K562 (cell line): ENCODE results near the gene KCND3. TPM values are rescaled to one million over a fixed set of nuclear protein-coding genes. Genes with fewer than 3 reads are reported as not detected.

Source experiments
- ATF6 ChIP-seq: sonication (generic); formaldehyde crosslinking; IDR thresholded peaks from 2 replicates; pipeline ENCODE4 v1.4.0; 2020; ENCODE audit warnings: mild to moderate bottlenecking, missing genetic modification reagents
- DNMT1 ChIP-seq: fragments of 450-650 bp; IDR thresholded peaks from 2 replicates; pipeline ENCODE4 v1.6.1; 2016; ENCODE audit warnings: antibody characterized with exemption, mild to moderate bottlenecking
- E2F5 ChIP-seq: sonication (generic); formaldehyde crosslinking; IDR thresholded peaks from 2 replicates; pipeline ENCODE4 v1.8.0; 2022; ENCODE audit warnings: mild to moderate bottlenecking, missing genetic modification reagents
- ESRRA ChIP-seq: fragments of 450-650 bp; IDR thresholded peaks from 2 replicates; pipeline ENCODE4 v1.6.1; 2014; ENCODE audit warnings: low read depth, mild to moderate bottlenecking, moderate library complexity, borderline replicate concordance
- HDGF ChIP-seq: fragments of 450-650 bp; IDR thresholded peaks from 2 replicates; pipeline ENCODE4 v1.6.1; 2016
- HNRNPLL ChIP-seq: fragments of 200-400 bp; formaldehyde crosslinking; IDR thresholded peaks from 2 replicates; pipeline ENCODE4 v1.6.1; 2017; ENCODE audit warnings: low read length, low read depth, mild to moderate bottlenecking; ENCODE audit not compliant: poor library complexity, severe bottlenecking
- JUN ChIP-seq, 2 experiments: sonication (generic) in 1 of 2; formaldehyde crosslinking in 1 of 2; IDR thresholded peaks; 2 replicates each; pipeline versions ENCODE4 v1.6.1 to v1.8.0; 2012 to 2022; ENCODE audit warnings: borderline replicate concordance in 2 of 2, mild to moderate bottlenecking in 2 of 2, improper control_type of control experiment in 1 of 2, low read depth in 1 of 2, low read length in 1 of 2, missing genetic modification reagents in 1 of 2
- KAT8 ChIP-seq: fragments of 450-650 bp; IDR thresholded peaks from 2 replicates; pipeline ENCODE4 v1.6.1; 2016; ENCODE audit warnings: low read depth, mild to moderate bottlenecking
- KLF1 ChIP-seq: fragments of 450-650 bp; IDR thresholded peaks from 2 replicates; pipeline ENCODE4 v1.6.1; 2016; ENCODE audit warnings: missing genetic modification characterization, missing compliant biosample characterization
- MYBL2 ChIP-seq, 2 experiments: fragments of 450-650 bp in 1 of 2; sonication (generic) in 1 of 2; formaldehyde crosslinking in 1 of 2; IDR thresholded peaks; 2 replicates each; pipeline versions ENCODE4 v1.6.1 to v1.8.1; 2017 to 2022; ENCODE audit warnings: borderline replicate concordance in 1 of 2, inconsistent platforms in 1 of 2, low read depth in 1 of 2, mild to moderate bottlenecking in 1 of 2, missing genetic modification reagents in 1 of 2, moderate library complexity in 1 of 2
- NFYB ChIP-seq: IDR thresholded peaks from 2 replicates; pipeline ENCODE4 v1.6.1; 2011; ENCODE audit warnings: mild to moderate bottlenecking, moderate library complexity; ENCODE audit not compliant: insufficient read length; ENCODE audit errors: extremely low read depth
- NONO ChIP-seq, 2 experiments: fragments of 200-400 bp in 1 of 2; fragments of 450-650 bp in 1 of 2; formaldehyde crosslinking in 1 of 2; IDR thresholded peaks; 2 replicates each; pipeline ENCODE4 v1.6.1; 2017; ENCODE audit warnings: low read depth in 2 of 2, mild to moderate bottlenecking in 2 of 2, moderate library complexity in 2 of 2, low read length in 1 of 2
- NR2C1 ChIP-seq, 2 experiments: fragments of 450-650 bp; IDR thresholded peaks; 2 replicates each; pipeline ENCODE4 v1.6.1; 2017; ENCODE audit warnings: mild to moderate bottlenecking in 2 of 2, antibody characterized with exemption in 1 of 2, inconsistent platforms in 1 of 2, missing compliant biosample characterization in 1 of 2, missing genetic modification characterization in 1 of 2
- ZNF561 ChIP-seq: fragments of 450-650 bp; formaldehyde crosslinking; conservative IDR thresholded peaks from 2 replicates; pipeline ENCODE4 v1.4.0; 2020; ENCODE audit warnings: mild to moderate bottlenecking, moderate library complexity
- ZNF644 ChIP-seq: fragments of 200-800 bp; sonication (Bioruptor generic); IDR thresholded peaks from 2 replicates; pipeline ENCODE4 v1.6.1; 2016; ENCODE audit warnings: low read depth, missing genetic modification characterization, missing compliant biosample characterization
- polyA plus RNA-seq, 8 experiments: library from polyadenylated mRNA; depleted of rRNA in 4 of 8; stranded (reverse) in 5 of 8; unstranded in 3 of 8; fragments of >200 nt; fragmentation: Nextera tagmentation in 2 of 8; fragmentation: Illumina TruSeq in 1 of 8; extraction: Ambion mirVana in 2 of 8; extraction: Trizol in 1 of 8; gene quantifications; 2 replicates each; pipeline versions ENCODE4 v1.2.1 to v1.2.3, GENCODE V29; 2011 to 2014; ENCODE audit warnings: inconsistent platforms in 1 of 8, missing spikeins in 1 of 8
- total RNA-seq, 7 experiments: library from RNA; depleted of rRNA in 6 of 7; stranded (reverse); fragments of >200 nt in 6 of 7; fragmentation: Illumina TruSeq in 2 of 7; extraction: Trizol in 2 of 7; gene quantifications; 2 replicates each; pipeline versions ENCODE4 v1.2.1 to v1.2.3, GENCODE V29; 2011 to 2021; ENCODE audit warnings: low replicate concordance in 1 of 7
- TF ChIP-seq, protein P1 (sequence below): fragments of 450-650 bp; IDR thresholded peaks from 2 replicates; pipeline ENCODE4 v1.7.0; 2016; ENCODE audit warnings: borderline replicate concordance
- TF ChIP-seq, protein P2 (sequence below): sonication (generic); formaldehyde crosslinking; IDR thresholded peaks from 2 replicates; pipeline ENCODE4 v1.8.0; 2022; ENCODE audit warnings: missing genetic modification reagents, mild to moderate bottlenecking, borderline replicate concordance
- TF ChIP-seq, protein P3 (sequence below): fragments of 450-650 bp; formaldehyde crosslinking; IDR thresholded peaks from 2 replicates; pipeline ENCODE4 v1.4.0; 2022; ENCODE audit warnings: missing genetic modification characterization

KCND3 gene
- total and polyA plus RNA-seq, 9 of the 15 experiments (the other 6 are each of a cell fraction or from before 2014, with no cell fraction given), result not detected

- TF ChIP-seq, protein P1, sequence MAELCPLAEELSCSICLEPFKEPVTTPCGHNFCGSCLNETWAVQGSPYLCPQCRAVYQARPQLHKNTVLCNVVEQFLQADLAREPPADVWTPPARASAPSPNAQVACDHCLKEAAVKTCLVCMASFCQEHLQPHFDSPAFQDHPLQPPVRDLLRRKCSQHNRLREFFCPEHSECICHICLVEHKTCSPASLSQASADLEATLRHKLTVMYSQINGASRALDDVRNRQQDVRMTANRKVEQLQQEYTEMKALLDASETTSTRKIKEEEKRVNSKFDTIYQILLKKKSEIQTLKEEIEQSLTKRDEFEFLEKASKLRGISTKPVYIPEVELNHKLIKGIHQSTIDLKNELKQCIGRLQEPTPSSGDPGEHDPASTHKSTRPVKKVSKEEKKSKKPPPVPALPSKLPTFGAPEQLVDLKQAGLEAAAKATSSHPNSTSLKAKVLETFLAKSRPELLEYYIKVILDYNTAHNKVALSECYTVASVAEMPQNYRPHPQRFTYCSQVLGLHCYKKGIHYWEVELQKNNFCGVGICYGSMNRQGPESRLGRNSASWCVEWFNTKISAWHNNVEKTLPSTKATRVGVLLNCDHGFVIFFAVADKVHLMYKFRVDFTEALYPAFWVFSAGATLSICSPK, result no peak
- TF ChIP-seq ATF6 (CRISPR knock-in tag) (peak; percentile 94), ESRRA (0 out of 2 replicates have a peak, but pooled peaks have one; percentile 1), HNRNPLL (peak; percentile 94), DNMT1 (no peak), KAT8 (no peak), NONO (IDR thresholded peaks at IDR 0.05; ENCODE audit: low read depth in 2 of 2, low read length in 1 of 2) (no peak), ZNF561 (CRISPR knock-in tag) (no peak), HDGF (no peak), KLF1 (tag) (no peak), JUN (IDR thresholded peaks at IDR 0.05; ENCODE audit: borderline replicate concordance, low read depth, low read length) (no peak), JUN (CRISPR knock-in tag; IDR thresholded peaks at IDR 0.05; ENCODE audit: borderline replicate concordance) (0 out of 2 replicates have a peak, but pooled peaks have one; percentile 35), MYBL2 (IDR thresholded peaks at IDR 0.05; ENCODE audit: low read depth) (no peak), MYBL2 (CRISPR knock-in tag; IDR thresholded peaks at IDR 0.05; ENCODE audit: borderline replicate concordance) (no peak; the same call in 1 of the 2 replicates), E2F5 (CRISPR knock-in tag) (peak; percentile 98), NR2C1 (IDR thresholded peaks at IDR 0.05) (no peak), NR2C1 (tag; IDR thresholded peaks at IDR 0.05) (no peak), ZNF644 (tag) (no peak), NFYB (peak; percentile 92)
- TF ChIP-seq, protein P2, sequence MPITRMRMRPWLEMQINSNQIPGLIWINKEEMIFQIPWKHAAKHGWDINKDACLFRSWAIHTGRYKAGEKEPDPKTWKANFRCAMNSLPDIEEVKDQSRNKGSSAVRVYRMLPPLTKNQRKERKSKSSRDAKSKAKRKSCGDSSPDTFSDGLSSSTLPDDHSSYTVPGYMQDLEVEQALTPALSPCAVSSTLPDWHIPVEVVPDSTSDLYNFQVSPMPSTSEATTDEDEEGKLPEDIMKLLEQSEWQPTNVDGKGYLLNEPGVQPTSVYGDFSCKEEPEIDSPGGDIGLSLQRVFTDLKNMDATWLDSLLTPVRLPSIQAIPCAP, result 0 out of 2 replicates have a peak, but pooled peaks have one; percentile 58
- TF ChIP-seq, protein P3, sequence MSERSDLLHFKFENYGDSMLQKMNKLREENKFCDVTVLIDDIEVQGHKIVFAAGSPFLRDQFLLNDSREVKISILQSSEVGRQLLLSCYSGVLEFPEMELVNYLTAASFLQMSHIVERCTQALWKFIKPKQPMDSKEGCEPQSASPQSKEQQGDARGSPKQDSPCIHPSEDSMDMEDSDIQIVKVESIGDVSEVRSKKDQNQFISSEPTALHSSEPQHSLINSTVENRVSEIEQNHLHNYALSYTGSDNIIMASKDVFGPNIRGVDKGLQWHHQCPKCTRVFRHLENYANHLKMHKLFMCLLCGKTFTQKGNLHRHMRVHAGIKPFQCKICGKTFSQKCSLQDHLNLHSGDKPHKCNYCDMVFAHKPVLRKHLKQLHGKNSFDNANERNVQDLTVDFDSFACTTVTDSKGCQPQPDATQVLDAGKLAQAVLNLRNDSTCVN (CRISPR knock-in tag), result no peak
These were observed 250.1 kb downstream of the KCND3 start, which contains the start of gene INKA2 (continued) for GRCh38 chr1:111739194-111739924.
